A549 (cell line): Measurements from ENCODE around the gene ARID1B. TPM values are rescaled to one million over a fixed set of nuclear protein-coding genes. Genes with fewer than 3 reads are reported as not detected.
A peak's percentile ranks its signal among the peaks of the same experiment; 100 is the strongest.

Experiments used
- ATAC-seq, 2 experiments: fragments of 200-7000 bp in 1 of 2; fragments of >200 bp in 1 of 2; cut with Nextera tagmentation in 1 of 2; cut with Tn5 transposase in 1 of 2; 3 replicates each; pipeline versions ENCODE4 v1.8.0 to v1.9.1; 2018 to 2020; ENCODE audit warnings: mild to moderate bottlenecking in 1 of 2, moderate library complexity in 1 of 2
- CTCF ChIA-PET: fragments of 300-600 bp; sonication (Branson Sonifier 250); formaldehyde crosslinking; extraction: SDS; loops from one replicate; lab custom pipeline; 2021; ENCODE audit warnings: antibody characterized with exemption, inconsistent platforms; lab: Yijun Ruan, JAX
- POLR2A ChIA-PET: fragments of 350-600 bp; formaldehyde crosslinking; extraction: SDS; loops from one replicate; lab custom pipeline; 2021; ENCODE audit warnings: antibody characterized with exemption, inconsistent platforms; lab: Yijun Ruan, JAX
- DNase-seq, 2 experiments: peaks; one replicate each; pipeline versions ENCODE4 v3.0.0 to v3.0.0-alpha.2; 2011 to 2016; ENCODE audit warnings: low read depth in 1 of 2, low spot score in 1 of 2
- FAIRE-seq: peaks from 2 replicates; lab custom pipeline; 2011; peaks lifted over from hg19 to GRCh38; lab: Jason Lieb, UNC
- H3K27ac ChIP-seq, 2 experiments: fragments of >200 bp; sonication (Bioruptor Twin); formaldehyde crosslinking; 3 replicates each; pipeline ENCODE4 v1.5.1; 2016 to 2017
- H3K4me1 ChIP-seq: fragments of >200 bp; sonication (Bioruptor Twin); formaldehyde crosslinking; 3 replicates; pipeline ENCODE4 v1.6.1; 2016
- H3K4me2 ChIP-seq: fragments of >200 bp; sonication (Bioruptor Twin); formaldehyde crosslinking; 3 replicates; pipeline ENCODE4 v1.6.1; 2016
- H3K4me3 ChIP-seq: fragments of >200 bp; sonication (Bioruptor Twin); formaldehyde crosslinking; 3 replicates; pipeline ENCODE4 v1.5.1; 2016
- H3K9me3 ChIP-seq: fragments of >200 bp; sonication (Bioruptor Twin); formaldehyde crosslinking; 3 replicates; pipeline ENCODE4 v1.6.1; 2016
- BCL3 ChIP-seq: fragments of >200 bp; sonication (Bioruptor Twin); formaldehyde crosslinking; IDR thresholded peaks from 3 replicates; pipeline ENCODE4 v1.6.1; 2016
- BHLHE40 ChIP-seq: IDR thresholded peaks from 2 replicates; pipeline ENCODE4 v1.6.1; 2012; ENCODE audit warnings: low read depth, low read length, inconsistent platforms
- CBX2 ChIP-seq: fragments of 200-600 bp; sonication (generic); IDR thresholded peaks from 2 replicates; pipeline ENCODE4 v1.6.1; 2016; ENCODE audit warnings: low read depth, mild to moderate bottlenecking, borderline replicate concordance
- CBX8 ChIP-seq: fragments of 200-600 bp; sonication (generic); IDR thresholded peaks from 2 replicates; pipeline ENCODE4 v1.6.1; 2016
- CEBPB ChIP-seq, 2 experiments: fragments of >200 bp in 1 of 2; sonication (Bioruptor Twin) in 1 of 2; formaldehyde crosslinking in 1 of 2; IDR thresholded peaks; 2 replicates each; pipeline ENCODE4 v1.6.1; 2012 to 2016
- EHMT2 ChIP-seq: fragments of 200-600 bp; sonication (generic); IDR thresholded peaks from 2 replicates; pipeline ENCODE4 v1.6.1; 2016; ENCODE audit warnings: antibody characterized with exemption, low read depth, mild to moderate bottlenecking, moderate library complexity
- EP300 ChIP-seq, 2 experiments: fragments of >200 bp; sonication (Bioruptor Twin); formaldehyde crosslinking; IDR thresholded peaks; 2 replicates in 1 of 2; 3 replicates in 1 of 2; pipeline ENCODE4 v1.6.1; 2016 to 2017
- ESRRA ChIP-seq: fragments of 150-350 bp; IDR thresholded peaks from 2 replicates; pipeline ENCODE4 v1.6.1; 2014; ENCODE audit warnings: mild to moderate bottlenecking, low read length, borderline replicate concordance
- FOSB ChIP-seq: fragments of 250-450 bp; sonication (Bioruptor Pico); IDR thresholded peaks from 2 replicates; pipeline ENCODE4 v1.5.0; 2020; ENCODE audit warnings: mild to moderate bottlenecking, moderate library complexity
- FOSL2 ChIP-seq, 2 experiments: fragments of 450-650 bp in 1 of 2; fragments of >200 bp in 1 of 2; sonication (Bioruptor Twin) in 1 of 2; formaldehyde crosslinking; IDR thresholded peaks; 2 replicates each; pipeline versions ENCODE4 v1.5.0 to v1.6.1; 2016 to 2020; ENCODE audit warnings: mild to moderate bottlenecking in 1 of 2, moderate library complexity in 1 of 2
- FOXS1 ChIP-seq: fragments of 250-450 bp; sonication (Bioruptor Pico); IDR thresholded peaks from 2 replicates; pipeline ENCODE4 v1.5.0; 2020; ENCODE audit warnings: mild to moderate bottlenecking, moderate library complexity
- GATA3 ChIP-seq: IDR thresholded peaks from 2 replicates; pipeline ENCODE4 v1.6.1; 2012; ENCODE audit warnings: borderline replicate concordance
- HOXA7 ChIP-seq: fragments of 250-450 bp; sonication (Bioruptor Pico); IDR thresholded peaks from 2 replicates; pipeline ENCODE4 v1.5.0; 2020; ENCODE audit warnings: mild to moderate bottlenecking, moderate library complexity
- HOXB13 ChIP-seq: fragments of 250-450 bp; sonication (Bioruptor Pico); IDR thresholded peaks from 2 replicates; pipeline ENCODE4 v1.5.0; 2020; ENCODE audit warnings: low read depth, mild to moderate bottlenecking, moderate library complexity
- JUN ChIP-seq, 2 experiments: fragments of >200 bp; sonication (Bioruptor Twin); formaldehyde crosslinking; IDR thresholded peaks; 2 replicates in 1 of 2; 3 replicates in 1 of 2; pipeline ENCODE4 v1.6.1; 2016 to 2017
- KDM5A ChIP-seq: fragments of 200-600 bp; sonication (generic); IDR thresholded peaks from 2 replicates; pipeline ENCODE4 v1.6.1; 2016; ENCODE audit warnings: antibody characterized with exemption, mild to moderate bottlenecking
- MAFK ChIP-seq: fragments of 450-650 bp; IDR thresholded peaks from 2 replicates; pipeline ENCODE4 v1.6.1; 2014; ENCODE audit not compliant: partially characterized antibody
- MYC ChIP-seq: IDR thresholded peaks from 2 replicates; pipeline ENCODE4 v1.6.1; 2012; ENCODE audit warnings: mild to moderate bottlenecking, inconsistent platforms, low read length, improper control_type of control experiment, borderline replicate concordance
- NFE2L2 ChIP-seq: fragments of 150-350 bp; conservative IDR thresholded peaks from 2 replicates; pipeline ENCODE4 v1.6.1; 2014; ENCODE audit warnings: low read length
- PBX3 ChIP-seq: IDR thresholded peaks from 2 replicates; pipeline ENCODE4 v1.6.1; 2012
- PHF8 ChIP-seq: fragments of 200-600 bp; sonication (generic); IDR thresholded peaks from 2 replicates; pipeline ENCODE4 v1.6.1; 2016; ENCODE audit warnings: low read depth, mild to moderate bottlenecking, antibody characterized with exemption, moderate library complexity, borderline replicate concordance
- POLR2A ChIP-seq: IDR thresholded peaks from 2 replicates; pipeline ENCODE4 v1.6.1; 2012; ENCODE audit warnings: mild to moderate bottlenecking, low read length
- RAD21 ChIP-seq, 2 experiments: fragments of >200 bp in 1 of 2; sonication (Bioruptor Twin) in 1 of 2; formaldehyde crosslinking in 1 of 2; IDR thresholded peaks in 1 of 2; conservative IDR thresholded peaks in 1 of 2; 2 replicates in 1 of 2; 3 replicates in 1 of 2; pipeline ENCODE4 v1.6.1; 2012 to 2018; ENCODE audit warnings: inconsistent platforms in 1 of 2
- REST ChIP-seq: fragments of 200-600 bp; sonication (generic); IDR thresholded peaks from 2 replicates; pipeline ENCODE4 v1.6.1; 2016; ENCODE audit warnings: antibody characterized with exemption, mild to moderate bottlenecking, moderate library complexity
- SMC3 ChIP-seq: fragments of >200 bp; sonication (Bioruptor Twin); formaldehyde crosslinking; IDR thresholded peaks from 3 replicates; pipeline ENCODE4 v1.6.1; 2018; ENCODE audit warnings: inconsistent platforms
- TFCP2L1 ChIP-seq: fragments of 250-450 bp; sonication (Bioruptor Pico); IDR thresholded peaks from 2 replicates; pipeline ENCODE4 v1.5.0; 2021; ENCODE audit warnings: mild to moderate bottlenecking
- WGBS: methylation state at CpG from one replicate; pipeline ENCODE4 v1.1.6; 2017; ENCODE audit errors: missing lambda C conversion rate; 5-methylcytosine and 5-hydroxymethylcytosine counted together
- polyA minus RNA-seq: library from RNA; depleted of rRNA, polyadenylated mRNA; stranded (reverse); fragments of >200 nt; gene quantifications from 2 replicates; pipeline ENCODE4 v1.2.3, GENCODE V29; 2011; rRNA and poly(A)+ RNA removed
- polyA plus RNA-seq, 4 experiments: library from polyadenylated mRNA; depleted of rRNA in 3 of 4; stranded (reverse); fragments of >200 nt; fragmentation: RNase III in 1 of 4; extraction: RNeasy Plus Mini Kit Qiagen cat#74134 plus additional on column Dnase treatment in 1 of 4; gene quantifications; 2 replicates in 3 of 4; 3 replicates in 1 of 4; pipeline ENCODE4 v1.2.3, GENCODE V29; 2011 to 2017
- TF ChIP-seq, protein P1 (sequence below): IDR thresholded peaks from 2 replicates; pipeline ENCODE4 v1.6.1; 2012
- TF ChIP-seq, protein P2 (sequence below): fragments of 150-350 bp; IDR thresholded peaks from 2 replicates; pipeline ENCODE4 v1.6.1; 2014; ENCODE audit warnings: low read depth, mild to moderate bottlenecking, low read length

Gene ARID1B
- 16.3 and 19.2 TPM in 2 replicates for polyA plus RNA-seq (2011; rRNA removed)
- polyA plus RNA-seq (2012; cell fraction: cytosol; rRNA removed) = 10.8 and 12.2 TPM in 2 replicates
- polyA plus RNA-seq (2012; cell fraction: nucleus; rRNA removed) = 15.1 and 20.0 TPM in 2 replicates
- 13.5 to 14.3 TPM (median 14.1 TPM) in 3 replicates for polyA plus RNA-seq (2017; fragmentation: RNase III; extraction: RNeasy Plus Mini Kit Qiagen cat#74134 plus additional on column Dnase treatment)
- 93.0 and 94.2 TPM in 2 replicates for polyA minus RNA-seq

DNA sequence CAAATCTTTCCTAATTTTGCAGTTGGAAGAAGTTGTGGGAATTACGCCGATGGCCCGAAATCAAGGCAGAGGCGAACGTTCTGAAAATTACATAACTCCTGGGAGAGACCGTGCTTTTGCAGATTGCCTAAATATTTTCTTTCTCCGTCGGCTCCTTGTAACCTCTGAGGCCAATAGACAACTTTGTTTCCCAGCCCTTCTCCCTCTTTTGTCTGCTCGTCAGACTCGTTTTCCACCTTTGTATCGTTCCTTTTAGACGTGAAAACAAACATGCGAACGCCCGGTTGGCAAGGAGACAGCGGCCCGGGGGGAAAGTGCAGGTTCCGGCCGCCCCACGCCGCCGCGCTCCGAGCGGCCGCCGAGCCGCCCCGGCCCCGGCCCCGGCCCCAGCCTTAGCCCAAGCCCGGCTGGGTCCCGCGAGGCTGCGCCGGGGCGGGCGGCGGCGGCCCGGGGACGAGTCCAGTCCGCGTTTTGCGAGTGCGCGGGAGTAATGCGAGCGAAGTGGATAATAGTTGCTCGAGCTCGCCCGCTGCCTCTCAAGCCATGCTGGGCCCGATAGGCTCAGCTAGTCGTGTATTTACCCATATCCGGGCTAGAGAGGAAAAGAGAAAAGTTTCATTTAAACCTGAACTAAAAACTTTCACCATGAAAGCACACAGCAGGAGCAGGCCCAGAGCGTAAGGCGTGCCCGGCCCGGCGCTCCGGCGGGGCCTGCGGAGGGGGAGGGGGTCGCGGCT is at the start of gene ARID1B:
TSS of gene ARID1B (plus strand) at position 539 of the 737 bp plus-strand sequence. CDS start 303 bp downstream, outside the sequence.
- Histone ChIP-seq H3K4me3 (peak within 1 kb of the TSS; percentile 87), H3K4me1 (peaks cover 32% of the 10 kb centered on the region), H3K9me3 (no peaks in the 10 kb centered on the region), H3K27ac (peak within 1 kb of the TSS; percentile 98 to 100), H3K4me2 (peak within 1 kb of the TSS; percentile 89)
- DNase-seq (peak; percentile 33 to 75), FAIRE-seq (no peak), ATAC-seq (peak; percentile 62 to 71)
- TF ChIP-seq KDM5A (no peak), JUN (IDR thresholded peaks at IDR 0.05) (peak in 1 of 2 experiments; percentile 64; a peak in 2 of 5 replicates), GATA3 (no peak), HOXB13 (CRISPR knock-in tag) (no peak), NFE2L2 (no peak), HOXA7 (CRISPR knock-in tag) (no peak), FOSL2 (IDR thresholded peaks at IDR 0.05) (no peak), FOSL2 (CRISPR knock-in tag; IDR thresholded peaks at IDR 0.05) (peak; percentile 4; the same call in 1 of the 2 replicates), FOXS1 (CRISPR knock-in tag) (no peak), PHF8 (peak; percentile 72), SMC3 (no peak), BCL3 (no peak; the same call in 1 of the 3 replicates), BHLHE40 (no peak), EP300 (IDR thresholded peaks at IDR 0.05) (no peak), FOSB (CRISPR knock-in tag) (no peak), MAFK (no peak), CBX8 (no peak), REST (0 out of 2 replicates have a peak, but pooled peaks have one; percentile 23), TFCP2L1 (CRISPR knock-in tag) (no peak), CEBPB (IDR thresholded peaks at IDR 0.05) (no peak), EHMT2 (no peak), MYC (no peak; the same call in 1 of the 2 replicates), RAD21 (conservative IDR thresholded peaks at IDR 0.05 in 1 of 2, IDR thresholded peaks at IDR 0.05 in 1 of 2) (no peak; a peak in 1 of 5 replicates), POLR2A (peak; percentile 36), ESRRA (no peak), CBX2 (no peak), PBX3 (no peak)
- TF ChIP-seq, protein P1, sequence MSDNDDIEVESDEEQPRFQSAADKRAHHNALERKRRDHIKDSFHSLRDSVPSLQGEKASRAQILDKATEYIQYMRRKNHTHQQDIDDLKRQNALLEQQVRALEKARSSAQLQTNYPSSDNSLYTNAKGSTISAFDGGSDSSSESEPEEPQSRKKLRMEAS = no peak; the same call in none of the 2 replicates
- TF ChIP-seq, protein P2, sequence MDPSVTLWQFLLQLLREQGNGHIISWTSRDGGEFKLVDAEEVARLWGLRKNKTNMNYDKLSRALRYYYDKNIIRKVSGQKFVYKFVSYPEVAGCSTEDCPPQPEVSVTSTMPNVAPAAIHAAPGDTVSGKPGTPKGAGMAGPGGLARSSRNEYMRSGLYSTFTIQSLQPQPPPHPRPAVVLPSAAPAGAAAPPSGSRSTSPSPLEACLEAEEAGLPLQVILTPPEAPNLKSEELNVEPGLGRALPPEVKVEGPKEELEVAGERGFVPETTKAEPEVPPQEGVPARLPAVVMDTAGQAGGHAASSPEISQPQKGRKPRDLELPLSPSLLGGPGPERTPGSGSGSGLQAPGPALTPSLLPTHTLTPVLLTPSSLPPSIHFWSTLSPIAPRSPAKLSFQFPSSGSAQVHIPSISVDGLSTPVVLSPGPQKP = no peak
- ChIA-PET POLR2A (interaction anchor here (1.0 to 2.5 kb wide), 3 partner anchors 57 to 245 kb away, joined by 3 to 17 read pairs (median 16); no protein-coding TSS in a partner anchor), CTCF (no interaction called here)
- WGBS = 3% methylated on average over 30 of the region's 65 CpGs
